GM19023 (cell line): ENCODE data around the gene ADM.
A peak's percentile ranks its signal among the peaks of the same experiment; 100 is the strongest.

ENCODE experiments used
- ATAC-seq: cut with Tn5 transposase; IDR thresholded peaks from one replicate; pipeline ENCODE4 v1.9.1; 2021; ENCODE audit warnings: mild to moderate bottlenecking, moderate library complexity; ENCODE audit not compliant: unreplicated experiment

ADM gene

DNA sequence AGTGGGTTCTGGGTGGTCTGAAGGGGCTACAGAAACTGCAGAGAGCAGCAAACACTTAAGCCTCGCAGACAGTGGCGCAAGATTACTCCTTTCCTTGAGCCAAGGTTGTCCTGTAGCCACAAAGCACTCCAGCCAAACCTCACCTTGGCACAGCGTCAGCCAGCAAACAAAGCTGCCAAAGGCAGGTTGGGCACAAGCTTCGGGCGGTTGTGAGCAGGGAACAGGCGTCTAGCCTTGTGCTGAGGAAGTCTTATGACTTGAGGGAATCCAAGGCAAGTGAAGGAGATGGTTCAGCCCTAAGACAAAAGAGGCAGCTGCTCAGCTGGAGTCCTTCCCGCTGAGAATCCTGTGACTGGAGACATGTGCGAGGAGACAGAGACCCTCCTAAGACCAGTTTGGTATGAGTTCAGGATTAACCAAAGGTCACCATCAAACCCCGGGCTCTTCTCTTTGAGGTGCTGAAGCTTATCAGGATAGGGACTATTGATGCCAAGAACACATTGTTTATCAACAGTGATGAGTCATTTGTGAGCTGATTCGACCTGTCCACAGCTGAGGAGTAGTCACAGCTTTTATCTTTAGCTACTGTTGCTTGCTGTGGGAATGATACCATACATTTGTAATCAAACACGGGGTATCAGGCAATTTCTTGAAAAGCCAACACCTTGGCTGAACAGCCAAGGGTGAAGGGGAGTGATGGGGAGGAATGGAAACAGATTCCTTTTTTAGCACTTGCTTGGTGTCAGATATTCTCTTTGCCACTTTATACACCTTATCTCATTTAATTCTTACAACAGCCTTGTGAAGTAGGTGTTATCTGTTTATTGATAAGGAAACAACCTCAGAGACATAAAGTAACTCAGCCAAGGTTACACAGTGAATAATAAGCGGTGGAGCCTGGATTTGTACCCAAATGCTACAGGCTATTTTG lies 4.6 kb downstream of the ADM start:
- no peak for ATAC-seq

DNA sequence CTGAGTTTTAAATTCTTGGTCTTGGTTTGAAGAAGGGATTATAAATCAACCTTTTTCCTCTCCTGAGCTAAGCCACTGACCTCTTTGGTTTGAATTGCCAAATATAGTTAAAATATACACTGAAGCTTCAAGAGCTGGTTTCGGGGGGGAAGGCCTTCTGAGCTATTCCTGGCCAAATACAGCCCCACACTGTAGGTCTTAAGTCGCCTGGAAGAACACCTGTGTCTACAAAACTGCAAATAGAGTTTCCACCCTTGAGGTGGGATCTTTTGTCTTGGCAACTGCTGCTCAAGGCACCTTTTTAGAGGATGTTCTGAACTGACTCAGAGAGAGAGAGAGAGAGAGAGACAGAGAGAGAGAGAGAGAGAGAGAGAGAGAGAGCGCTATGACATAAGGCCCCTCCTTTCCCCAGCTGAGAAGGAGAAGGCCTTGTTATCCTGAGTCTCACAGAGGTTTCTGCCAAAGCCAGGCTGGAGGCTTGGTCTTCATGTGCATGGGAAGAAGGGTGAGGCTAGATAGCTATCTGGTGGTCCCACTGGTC lies 5.5 kb downstream of the ADM start:
- no peak for ATAC-seq

DNA sequence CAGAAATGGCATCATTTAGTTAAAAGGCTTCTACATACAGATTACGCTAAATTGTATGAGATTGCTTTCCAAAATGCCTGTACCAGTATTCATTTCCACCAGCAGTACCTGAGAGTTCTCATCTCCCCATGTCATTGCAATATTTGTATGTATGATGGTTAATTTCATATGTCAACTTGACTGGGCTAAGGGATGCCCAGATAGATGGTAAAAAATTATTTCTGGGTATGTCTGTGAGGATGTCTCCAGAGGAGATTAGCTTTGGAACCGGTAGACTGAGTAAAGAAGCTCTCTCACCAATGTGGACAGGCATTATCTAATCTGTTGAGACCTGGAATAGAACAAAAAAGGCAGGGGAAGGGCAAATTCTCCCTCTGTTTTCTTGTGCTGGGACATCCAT lies 6.9 kb downstream of the ADM start:
- ATAC-seq = no peak

DNA sequence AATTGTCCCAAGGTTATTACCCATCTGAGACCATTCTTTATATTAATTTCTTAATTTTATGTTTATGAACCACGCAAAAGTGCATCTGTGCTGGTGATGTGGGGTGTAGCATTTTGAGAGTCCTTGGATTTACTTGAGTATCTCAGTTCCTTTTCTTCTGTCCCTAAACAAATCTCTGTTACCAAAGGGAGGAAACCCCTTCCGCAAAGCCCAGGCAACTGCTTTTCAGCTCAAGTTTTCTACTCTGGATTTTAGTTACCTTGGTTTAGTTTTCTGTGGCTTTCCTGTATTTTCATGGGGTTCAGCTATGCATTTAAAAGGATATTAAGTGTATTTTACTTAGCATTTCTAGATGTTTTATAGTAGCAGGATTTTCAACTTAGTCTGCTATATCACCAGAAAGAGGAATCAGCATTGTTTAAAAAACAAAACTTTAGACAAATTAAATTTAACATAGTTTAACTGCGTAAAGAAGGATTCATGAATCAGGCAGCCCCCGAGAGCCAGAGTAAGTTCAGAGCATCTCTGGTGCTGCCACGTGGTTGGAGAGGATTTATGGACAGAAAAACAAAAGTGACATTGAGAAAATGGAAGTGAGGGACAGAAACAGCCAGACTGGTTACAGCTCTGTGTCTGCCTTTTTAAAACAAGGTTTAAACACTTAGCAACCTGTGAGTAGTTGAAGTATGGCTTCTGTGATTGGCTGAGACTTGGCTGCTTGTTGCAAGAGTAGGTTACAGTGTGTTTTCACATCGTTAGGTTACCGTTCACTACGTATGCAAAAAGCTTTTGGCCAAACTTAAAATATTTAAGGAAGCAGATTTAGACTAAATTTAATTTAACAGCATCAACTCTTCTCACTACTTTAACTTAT lies 9.6 kb downstream of the ADM start:
- ATAC-seq = peak; percentile 57

DNA sequence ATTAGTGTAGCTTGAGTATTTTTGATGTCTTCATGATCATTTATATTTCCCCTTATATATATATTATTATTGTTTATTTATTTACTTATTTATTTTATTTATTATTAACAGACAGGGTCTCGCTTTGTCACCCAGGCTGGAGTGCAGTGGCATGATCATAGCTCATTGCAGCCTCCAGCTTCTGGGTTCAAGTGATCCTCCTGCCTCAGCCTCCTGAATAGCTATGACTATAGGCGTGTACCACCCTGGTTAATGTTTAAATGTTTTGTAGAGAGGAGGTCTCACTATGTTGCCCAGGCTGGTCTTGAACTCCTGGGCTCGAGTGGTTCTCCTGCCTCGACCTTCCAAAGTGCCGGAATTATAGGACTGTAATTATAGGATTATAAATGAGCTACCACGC lies 10.2 kb downstream of the ADM start:
- no peak for ATAC-seq

DNA sequence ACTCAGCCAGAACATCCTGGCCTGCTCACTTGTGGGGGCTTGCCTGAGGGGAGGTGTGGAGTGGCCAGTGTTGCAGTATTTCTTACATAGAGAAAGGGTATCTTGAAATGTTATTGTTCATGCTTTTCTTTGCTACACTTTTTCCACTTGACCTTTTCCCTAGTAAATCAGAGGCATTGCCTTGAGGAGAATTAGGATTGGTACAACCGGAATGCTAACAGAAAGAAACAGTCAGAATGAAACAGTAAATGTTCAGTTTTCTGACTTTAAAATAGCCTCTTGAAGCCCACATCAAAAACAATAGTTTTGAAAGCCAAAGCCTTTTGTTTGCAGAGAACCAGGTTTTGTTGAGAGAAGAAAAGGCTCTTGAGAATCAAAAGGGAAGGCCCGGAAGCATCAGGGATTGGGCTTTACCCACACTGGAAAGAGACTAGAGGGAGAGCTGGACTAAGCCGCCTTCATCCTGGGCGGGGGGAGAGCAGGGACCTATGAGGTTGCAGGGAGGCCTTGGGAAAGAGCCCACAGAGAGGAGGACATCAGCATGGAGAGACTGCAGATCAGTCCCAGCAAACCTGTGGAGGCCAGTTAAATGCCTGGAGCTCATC lies 12.4 kb downstream of the ADM start:
- ATAC-seq = peak; percentile 26

DNA sequence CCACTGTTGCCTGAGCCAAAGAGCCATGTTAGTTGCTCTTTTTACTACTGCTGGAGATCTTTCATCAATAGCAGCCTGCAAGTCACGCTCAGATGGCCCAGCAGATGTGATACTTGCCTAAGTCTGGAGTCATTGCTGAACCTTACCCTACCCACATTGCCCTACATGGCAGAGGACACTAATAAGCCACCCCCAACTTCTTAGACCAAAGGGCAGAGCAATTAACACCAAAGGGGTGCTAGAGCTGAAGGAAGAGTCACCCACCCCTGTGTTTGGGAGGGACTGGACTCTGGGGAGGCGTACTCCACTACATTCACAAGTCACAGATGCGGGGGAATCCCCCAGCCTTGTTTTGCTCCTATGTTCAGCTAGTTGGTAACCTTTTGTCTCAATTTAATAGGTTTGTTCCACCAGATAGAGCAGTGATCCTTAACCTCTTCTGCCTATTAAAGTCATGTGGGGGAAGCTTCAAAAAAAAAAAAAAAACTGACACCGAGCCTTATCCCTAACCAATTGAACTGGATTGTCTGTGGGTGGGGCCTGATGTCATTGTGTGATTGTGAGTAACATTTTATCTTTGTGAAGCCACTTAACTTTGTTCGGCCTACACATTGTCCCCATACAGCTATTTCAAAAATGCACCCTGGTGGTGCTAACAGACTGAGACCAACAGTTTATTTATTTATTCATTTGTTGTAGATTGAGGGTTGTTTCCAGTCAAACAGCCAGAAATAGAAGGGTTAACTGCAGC lies 13.1 kb downstream of the ADM start:
- ATAC-seq = peak; percentile 67

DNA sequence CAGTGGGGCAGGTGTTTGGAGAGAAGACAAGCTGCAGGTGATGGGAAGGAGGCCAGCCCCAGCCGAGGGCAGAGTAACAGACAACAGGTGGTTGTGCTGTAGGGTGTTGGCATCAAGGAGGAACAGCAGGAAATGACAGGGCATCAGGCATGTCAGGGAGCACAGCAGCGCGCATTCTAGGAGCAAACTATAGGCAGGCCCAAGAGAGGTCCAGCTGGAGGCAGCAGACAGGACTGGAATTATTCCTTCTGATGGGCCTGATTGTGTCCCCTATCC lies 13.6 kb downstream of the ADM start:
- ATAC-seq = no peak

DNA sequence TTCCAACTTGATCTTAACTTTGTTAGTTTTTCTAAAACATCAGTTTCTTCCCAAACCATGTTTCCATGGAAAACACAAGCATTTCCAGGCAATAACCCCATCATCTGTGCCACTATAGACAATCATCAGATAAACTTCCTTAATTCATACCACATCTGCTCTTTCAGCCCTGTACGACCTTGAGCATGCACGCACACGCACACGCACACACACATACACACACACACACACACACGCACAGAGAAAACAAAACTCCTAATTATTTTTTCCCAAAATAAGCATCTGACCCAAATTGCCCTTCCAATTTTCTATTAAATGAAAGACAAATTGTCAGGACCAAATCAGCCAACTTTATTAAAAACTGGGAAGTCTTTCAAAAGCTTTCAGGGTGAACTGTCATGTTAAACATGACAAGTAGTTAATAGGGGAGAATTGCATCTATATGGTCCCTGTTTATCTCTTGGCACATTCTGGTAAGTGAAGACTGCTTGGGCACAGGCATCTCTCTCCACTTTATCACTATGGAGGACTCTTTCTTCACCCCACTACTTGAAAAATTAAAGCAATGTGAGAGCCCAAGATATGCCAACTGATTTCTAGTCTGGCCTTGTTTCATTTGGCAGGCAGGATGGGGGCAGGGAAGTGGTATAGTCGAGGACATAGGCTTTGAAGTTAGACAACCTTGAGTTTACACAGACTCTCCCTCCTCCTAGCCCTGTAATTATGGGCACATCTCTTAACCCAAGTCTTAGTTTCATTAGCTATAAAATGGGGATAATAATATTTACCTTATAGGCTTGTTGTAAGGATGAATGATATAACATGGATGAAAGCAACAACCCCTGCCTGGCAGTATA lies 15.1 kb downstream of the ADM start:
- ATAC-seq = no peak

DNA sequence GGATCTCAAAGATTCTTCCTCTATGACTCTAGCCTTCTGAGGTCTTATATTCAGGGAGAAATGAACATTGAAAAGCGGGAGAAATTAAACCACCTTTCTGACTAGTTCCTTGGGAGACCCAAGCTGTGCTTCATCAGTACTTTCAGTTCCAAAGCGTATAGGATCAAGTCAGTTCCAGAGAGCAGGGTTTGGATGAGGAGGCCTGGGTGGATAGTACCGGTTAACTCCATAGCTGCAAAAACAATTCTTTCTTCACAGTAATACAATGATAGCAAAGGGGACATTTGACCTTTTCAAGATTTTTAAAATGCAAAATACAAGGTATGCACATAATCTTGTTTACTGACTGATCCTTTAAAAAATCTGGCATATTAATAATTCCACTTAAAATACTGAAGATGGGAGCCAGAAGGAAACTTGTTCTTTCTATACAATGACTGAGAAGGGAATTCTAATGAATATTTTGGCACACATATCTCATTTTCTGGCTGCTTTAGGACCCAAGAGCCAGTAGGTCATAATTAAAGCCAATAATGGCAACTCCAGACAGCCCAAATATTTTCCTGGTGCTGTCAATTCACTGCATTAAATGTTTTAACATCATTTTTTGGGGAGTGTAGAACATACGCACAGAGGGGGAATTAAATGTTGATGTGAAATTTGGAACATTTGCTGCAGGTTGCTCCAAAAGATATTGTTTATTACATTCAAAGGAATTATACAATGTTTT lies 16.0 kb downstream of the ADM start:
- no peak for ATAC-seq

DNA sequence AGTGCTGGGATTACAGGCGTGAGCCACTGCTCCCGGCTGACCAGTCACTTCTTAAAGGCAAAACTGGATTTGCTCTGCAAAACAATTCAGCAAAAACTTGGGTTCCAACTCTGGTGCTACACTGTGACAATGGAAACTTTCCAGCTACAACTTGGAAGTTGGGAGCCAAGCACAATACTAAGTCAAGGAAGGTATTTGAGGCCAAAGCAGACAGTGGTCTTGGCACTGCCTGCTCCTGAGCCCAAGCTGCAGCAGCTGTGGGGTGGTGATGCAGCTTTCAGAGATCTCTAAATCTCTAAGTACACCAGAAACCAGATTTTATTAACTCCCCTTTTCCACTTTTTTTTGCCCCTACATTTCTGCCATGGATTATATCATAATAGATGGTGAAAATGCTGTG lies 17.5 kb downstream of the ADM start:
- no peak for ATAC-seq

DNA sequence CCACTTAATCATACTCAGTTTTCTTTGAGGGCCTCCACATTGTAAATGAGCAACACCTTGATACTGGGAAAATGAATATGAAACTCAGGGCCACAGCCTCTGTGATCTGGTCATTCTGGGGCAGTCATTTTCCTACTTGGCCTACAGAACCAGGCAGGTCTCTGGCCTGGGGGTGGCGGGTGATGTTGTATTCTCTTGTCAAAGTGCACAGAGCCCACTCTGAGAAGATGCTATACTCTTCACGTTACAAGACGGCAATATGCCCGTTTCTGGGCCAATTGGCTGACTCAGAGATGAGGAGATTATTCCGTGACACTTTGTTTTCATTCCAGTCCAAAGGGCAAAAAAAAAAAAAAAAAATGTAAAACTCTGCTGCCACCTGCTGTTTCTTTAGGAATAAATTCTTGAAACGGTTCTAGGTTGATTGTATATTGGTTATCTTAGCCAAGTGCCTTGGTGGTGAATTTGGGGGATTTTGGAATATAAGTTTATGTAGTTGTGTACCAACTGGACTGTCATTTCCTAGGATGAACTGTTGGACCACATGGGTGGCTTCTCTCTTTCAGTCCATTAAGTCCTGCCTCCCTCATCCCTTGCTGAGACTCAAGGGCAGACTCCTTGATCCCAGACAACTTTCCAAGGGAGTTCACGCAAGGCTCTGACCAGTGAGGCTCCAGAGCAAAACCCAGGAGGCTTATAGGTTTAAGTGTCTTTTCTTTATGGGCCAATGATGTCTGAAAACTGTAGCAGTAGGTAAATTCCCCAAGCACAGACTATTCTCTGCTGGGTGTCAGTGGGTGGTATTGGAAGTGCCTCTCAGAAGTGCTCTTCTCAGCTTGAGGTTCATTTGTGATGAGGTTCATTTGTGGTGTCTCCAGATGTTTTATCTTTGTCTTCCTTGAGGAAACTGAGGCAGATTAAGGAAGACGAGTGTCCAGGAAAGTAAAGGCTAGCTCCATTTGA lies 18.2 kb downstream of the ADM start:
- ATAC-seq = no peak

DNA sequence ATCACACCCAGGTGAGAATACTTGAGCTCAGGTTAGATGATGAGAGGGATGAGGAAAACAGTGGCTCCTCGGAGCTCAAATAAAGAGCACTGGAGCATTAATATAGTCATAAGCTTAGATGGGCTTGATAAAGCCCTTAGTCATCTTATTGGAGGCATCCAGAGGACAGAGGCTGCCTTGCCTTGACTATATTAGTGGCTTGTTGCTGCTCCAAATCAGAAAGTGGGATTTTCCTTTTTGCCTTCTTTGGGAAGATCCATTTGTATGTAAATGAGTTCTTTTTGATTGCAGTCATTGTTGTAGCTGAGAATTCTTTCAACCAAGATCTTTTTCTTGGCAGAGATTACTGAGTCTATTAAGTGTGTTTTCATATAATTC lies 18.9 kb downstream of the ADM start:
- ATAC-seq = no peak

DNA sequence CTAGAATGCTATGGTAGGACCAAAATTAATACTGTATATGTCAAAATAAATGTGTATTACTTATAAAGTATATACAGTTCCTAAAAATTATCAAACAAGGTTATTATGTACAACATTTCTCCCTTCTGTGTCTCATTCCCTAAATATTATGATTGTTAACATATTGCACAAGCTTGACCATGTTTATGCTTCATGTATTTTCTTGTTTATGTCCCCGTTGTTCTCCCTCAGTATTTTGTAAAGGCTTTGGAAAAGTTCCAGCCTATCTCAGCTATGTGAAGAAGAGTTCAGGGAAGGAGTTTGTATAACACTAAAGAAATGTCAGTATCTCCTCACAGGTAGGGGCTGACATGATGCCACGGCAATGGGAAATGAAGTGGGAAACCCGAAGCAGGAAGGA lies 19.6 kb downstream of the ADM start:
- ATAC-seq = no peak

DNA sequence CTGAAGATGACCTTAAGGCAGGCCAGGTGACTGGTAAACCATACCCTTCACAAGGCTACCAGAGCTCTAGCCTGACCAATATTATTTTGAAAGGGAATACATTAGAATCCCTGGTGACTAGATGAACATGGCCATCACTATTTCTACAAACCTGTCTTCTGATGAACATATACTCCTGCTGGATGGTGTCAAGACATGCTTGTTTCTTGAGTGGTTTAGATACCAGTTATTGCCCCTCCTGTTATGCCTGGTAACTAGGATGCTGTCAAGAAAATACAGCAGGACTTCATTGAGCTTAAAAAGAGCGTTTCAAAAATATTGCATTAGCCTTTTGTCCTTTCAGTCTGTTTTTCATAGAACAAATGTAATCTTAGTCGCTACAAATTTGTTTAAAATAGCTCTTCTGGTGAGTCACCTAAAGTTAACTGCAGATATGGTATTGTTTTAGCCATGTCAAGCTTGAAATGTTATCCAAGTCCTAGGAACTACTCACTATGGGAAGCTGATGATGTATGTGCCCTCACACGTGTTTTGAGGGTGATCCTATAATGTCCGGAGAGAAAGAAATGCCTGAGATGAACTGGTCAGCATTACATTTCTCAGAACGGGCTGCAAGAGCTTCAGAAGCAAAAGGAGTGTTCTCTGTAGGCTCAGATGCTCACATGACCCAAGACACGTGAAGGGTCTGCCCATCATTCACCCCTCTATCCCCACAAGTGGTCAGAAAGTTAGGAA lies 20.6 kb downstream of the ADM start:
- no peak for ATAC-seq

DNA sequence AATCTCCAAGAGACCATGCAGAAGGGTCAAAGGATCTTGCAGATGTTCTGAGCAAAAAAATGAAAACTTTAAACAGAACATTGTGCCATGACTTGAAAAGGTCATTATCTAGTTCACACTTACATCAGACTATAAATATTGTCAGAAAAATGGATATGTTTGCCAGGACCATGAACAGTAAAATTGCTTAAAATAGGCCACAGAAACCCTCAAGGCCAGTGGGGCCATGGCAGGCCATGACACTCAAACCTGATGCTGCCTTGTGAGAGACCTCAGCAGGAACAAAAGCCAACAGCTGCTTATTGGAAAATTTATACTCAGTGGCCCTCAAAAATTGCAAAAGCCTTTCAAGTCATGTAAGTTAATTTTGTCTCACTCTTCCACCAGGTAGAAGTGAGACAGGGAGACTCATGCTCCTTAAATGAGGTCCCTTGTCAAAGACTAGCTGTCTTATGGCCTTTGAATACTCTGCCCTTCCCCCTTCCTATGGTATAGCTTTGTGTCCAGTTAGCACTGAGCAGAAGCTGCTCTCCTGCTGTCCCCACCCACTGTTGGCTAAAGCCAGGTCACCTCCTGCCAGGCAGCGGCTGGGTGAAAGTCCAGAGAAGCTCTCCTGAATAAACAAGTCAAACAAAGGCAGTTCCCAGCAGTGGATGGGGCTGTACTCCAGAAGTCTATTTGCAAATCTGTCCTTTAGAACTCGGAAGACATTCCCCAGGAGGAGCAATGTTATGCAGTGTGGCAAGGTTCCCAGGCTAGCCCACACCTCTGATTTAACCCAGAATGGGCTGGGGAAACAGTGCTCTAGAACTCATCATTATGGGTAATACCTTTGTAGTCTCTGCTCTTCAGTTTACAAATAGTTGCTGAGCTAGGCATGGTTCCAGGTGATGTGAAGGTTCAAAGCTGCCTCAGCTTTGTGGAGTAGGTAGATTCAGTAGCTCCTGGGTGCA lies 21.4 kb downstream of the ADM start:
- no peak for ATAC-seq
